HG02610 (cell line): ENCODE measurements around the gene JUNB.
"Not testable (repeated sequence)": the region's sequence is repeated elsewhere in the genome, so short reads cannot be mapped to it uniquely, and the experiment has no call there.

Source experiments
- ATAC-seq: cut with Tn5 transposase; IDR thresholded peaks from one replicate; pipeline ENCODE4 v1.9.1; 2021; ENCODE audit warnings: mild to moderate bottlenecking, moderate library complexity; ENCODE audit not compliant: unreplicated experiment

Gene JUNB

GRCh38 chr19:12788682-12789097 lies 2.6 kb upstream of the JUNB start:
- no peak for ATAC-seq

GRCh38 chr19:12789098-12789903 lies 2.0 kb upstream of the JUNB start:
- no peak for ATAC-seq

- ATAC-seq, result peak; percentile 35
Measured at GRCh38 chr19:12789904-12790619, 1.2 kb upstream of the JUNB start.

GRCh38 chr19:12790628-12791344 lies 500 bp upstream of the JUNB start:
- no peak for ATAC-seq

GRCh38 chr19:12792051-12792852 lies 966 bp downstream of the JUNB start:
- no peak for ATAC-seq

- no peak for ATAC-seq
Measured at GRCh38 chr19:12792853-12793289, 1.6 kb downstream of the JUNB start.

- ATAC-seq, result peak; percentile 27
Measured at GRCh38 chr19:12793290-12794195, 2.3 kb downstream of the JUNB start.

- ATAC-seq, result no peak
Measured at GRCh38 chr19:12794196-12794941, 3.1 kb downstream of the JUNB start.

GRCh38 chr19:12794971-12795381 lies 3.7 kb downstream of the JUNB start:
- no peak for ATAC-seq

- ATAC-seq, result no peak
Measured at GRCh38 chr19:12796146-12797071, 5.1 kb downstream of the JUNB start.

GRCh38 chr19:12797141-12797587 lies 5.9 kb downstream of the JUNB start:
- no peak for ATAC-seq

GRCh38 chr19:12797607-12798006 lies 6.3 kb downstream of the JUNB start:
- ATAC-seq, result not testable (repeated sequence)

GRCh38 chr19:12799742-12800465 lies 8.6 kb downstream of the JUNB start:
- no peak for ATAC-seq

- ATAC-seq, result no peak
Measured at GRCh38 chr19:12800466-12800770, 9.1 kb downstream of the JUNB start.

- ATAC-seq, result no peak
Measured at GRCh38 chr19:12800923-12801465, 9.7 kb downstream of the JUNB start.

GRCh38 chr19:12801466-12802266 lies 10.4 kb downstream of the JUNB start, which contains the start of the genes PRDX2 and THSD8:
Gene PRDX2, minus strand, starts transcription at chr19:12801800. Its CDS starts 539 bp downstream, at chr19:12801261.
Gene THSD8, plus strand, starts transcription at chr19:12802069. Its CDS starts 3 bp downstream, at chr19:12802072.
- no peak for ATAC-seq
